ENCODE results near the gene TRPM4.
A peak's percentile ranks its signal among the peaks of the same experiment; 100 is the strongest.
"Not testable (repeated sequence)": the region's sequence is repeated elsewhere in the genome, so short reads cannot be mapped to it uniquely, and the experiment has no call there.

TRPM4 gene

GRCh38 chr19:49193822-49194394 is 36.3 kb downstream of the TRPM4 start:
- no peak for DNase-seq

- no peak for DNase-seq
Measured at GRCh38 chr19:49194408-49194807, 36.8 kb downstream of the TRPM4 start.

- DNase-seq = no peak
Measured at GRCh38 chr19:49196527-49197240, 39.1 kb downstream of the TRPM4 start.

- DNase-seq = no peak
Measured at GRCh38 chr19:49200238-49200862, 42.8 kb downstream of the TRPM4 start.

- DNase-seq = no peak
Measured at GRCh38 chr19:49201042-49201441, 43.5 kb downstream of the TRPM4 start.

- no peak for DNase-seq
Measured at GRCh38 chr19:49205114-49205513, 47.5 kb downstream of the TRPM4 start.

GRCh38 chr19:49209502-49209901 is 51.9 kb downstream of the TRPM4 start:
- not testable (repeated sequence) for DNase-seq

- peak; percentile 17 for DNase-seq
Measured at GRCh38 chr19:49210108-49210900, 52.7 kb downstream of the TRPM4 start.

GRCh38 chr19:49210901-49211451 is 53.4 kb downstream of the TRPM4 start:
- DNase-seq = no peak

- no peak for DNase-seq
Measured at GRCh38 chr19:49212016-49212701, 54.6 kb downstream of the TRPM4 start.

- no peak for DNase-seq
Measured at GRCh38 chr19:49213791-49214190, 56.2 kb downstream of the TRPM4 start.

- no peak for DNase-seq
Measured at GRCh38 chr19:49214701-49215100, 57.1 kb downstream of the TRPM4 start.

- no peak for DNase-seq
Measured at GRCh38 chr19:49216071-49216470, 58.5 kb downstream of the TRPM4 start.

GRCh38 chr19:49217382-49217781 is 59.8 kb downstream of the TRPM4 start:
- no peak for DNase-seq

GRCh38 chr19:49222011-49222410 is 64.4 kb downstream of the TRPM4 start:
- DNase-seq = no peak

- no peak for DNase-seq
Measured at GRCh38 chr19:49222528-49222927, 64.9 kb downstream of the TRPM4 start.

GRCh38 chr19:49223472-49223871 is 65.9 kb downstream of the TRPM4 start:
- DNase-seq = no peak

GRCh38 chr19:49224441-49224840 is 66.8 kb downstream of the TRPM4 start:
- DNase-seq = not testable (repeated sequence)

GRCh38 chr19:49224879-49225278 is 67.3 kb downstream of the TRPM4 start:
- DNase-seq = no peak

- DNase-seq = no peak
Measured at GRCh38 chr19:49229416-49229815, 71.8 kb downstream of the TRPM4 start.

- DNase-seq = no peak
Measured at GRCh38 chr19:49231389-49231788, 73.8 kb downstream of the TRPM4 start.

- no peak for DNase-seq
Measured at GRCh38 chr19:49231804-49232203, 74.2 kb downstream of the TRPM4 start.

- no peak for DNase-seq
Measured at GRCh38 chr19:49233163-49233562, 75.6 kb downstream of the TRPM4 start.

Data from effector CD4-positive, alpha-beta T cell (primary cell).